ENCODE data around the gene S100A3.

- TF ChIP-seq CTCF (IDR thresholded peaks at IDR 0.05) (no peak), TCF12 (IDR thresholded peaks at IDR 0.05) (no peak), POLR2AphosphoS5 (IDR thresholded peaks at IDR 0.05; ENCODE audit: low read depth, low read length) (no peak), RAD21 (IDR thresholded peaks at IDR 0.05; ENCODE audit: low read length) (no peak), TAF1 (IDR thresholded peaks at IDR 0.05; ENCODE audit: borderline replicate concordance, low read depth, low read length) (no peak), YY1 (IDR thresholded peaks at IDR 0.05; ENCODE audit: low read depth) (no peak), EP300 (IDR thresholded peaks at IDR 0.05; ENCODE audit: borderline replicate concordance in 1 of 2, low read depth in 1 of 2, low read length in 1 of 2) (no peak), IRF3 (IDR thresholded peaks at IDR 0.05; ENCODE audit: low read depth, low read length) (no peak), FOSL2 (IDR thresholded peaks at IDR 0.05; ENCODE audit: borderline replicate concordance, low read depth) (no peak), EZH2phosphoT487 (IDR thresholded peaks at IDR 0.05; ENCODE audit: borderline replicate concordance, low read depth) (no peak)
- TF ChIP-seq, protein P1, sequence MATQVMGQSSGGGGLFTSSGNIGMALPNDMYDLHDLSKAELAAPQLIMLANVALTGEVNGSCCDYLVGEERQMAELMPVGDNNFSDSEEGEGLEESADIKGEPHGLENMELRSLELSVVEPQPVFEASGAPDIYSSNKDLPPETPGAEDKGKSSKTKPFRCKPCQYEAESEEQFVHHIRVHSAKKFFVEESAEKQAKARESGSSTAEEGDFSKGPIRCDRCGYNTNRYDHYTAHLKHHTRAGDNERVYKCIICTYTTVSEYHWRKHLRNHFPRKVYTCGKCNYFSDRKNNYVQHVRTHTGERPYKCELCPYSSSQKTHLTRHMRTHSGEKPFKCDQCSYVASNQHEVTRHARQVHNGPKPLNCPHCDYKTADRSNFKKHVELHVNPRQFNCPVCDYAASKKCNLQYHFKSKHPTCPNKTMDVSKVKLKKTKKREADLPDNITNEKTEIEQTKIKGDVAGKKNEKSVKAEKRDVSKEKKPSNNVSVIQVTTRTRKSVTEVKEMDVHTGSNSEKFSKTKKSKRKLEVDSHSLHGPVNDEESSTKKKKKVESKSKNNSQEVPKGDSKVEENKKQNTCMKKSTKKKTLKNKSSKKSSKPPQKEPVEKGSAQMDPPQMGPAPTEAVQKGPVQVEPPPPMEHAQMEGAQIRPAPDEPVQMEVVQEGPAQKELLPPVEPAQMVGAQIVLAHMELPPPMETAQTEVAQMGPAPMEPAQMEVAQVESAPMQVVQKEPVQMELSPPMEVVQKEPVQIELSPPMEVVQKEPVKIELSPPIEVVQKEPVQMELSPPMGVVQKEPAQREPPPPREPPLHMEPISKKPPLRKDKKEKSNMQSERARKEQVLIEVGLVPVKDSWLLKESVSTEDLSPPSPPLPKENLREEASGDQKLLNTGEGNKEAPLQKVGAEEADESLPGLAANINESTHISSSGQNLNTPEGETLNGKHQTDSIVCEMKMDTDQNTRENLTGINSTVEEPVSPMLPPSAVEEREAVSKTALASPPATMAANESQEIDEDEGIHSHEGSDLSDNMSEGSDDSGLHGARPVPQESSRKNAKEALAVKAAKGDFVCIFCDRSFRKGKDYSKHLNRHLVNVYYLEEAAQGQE (IDR thresholded peaks at IDR 0.05; ENCODE audit: low read depth, low read length), result no peak
- TF ChIP-seq, protein P2, sequence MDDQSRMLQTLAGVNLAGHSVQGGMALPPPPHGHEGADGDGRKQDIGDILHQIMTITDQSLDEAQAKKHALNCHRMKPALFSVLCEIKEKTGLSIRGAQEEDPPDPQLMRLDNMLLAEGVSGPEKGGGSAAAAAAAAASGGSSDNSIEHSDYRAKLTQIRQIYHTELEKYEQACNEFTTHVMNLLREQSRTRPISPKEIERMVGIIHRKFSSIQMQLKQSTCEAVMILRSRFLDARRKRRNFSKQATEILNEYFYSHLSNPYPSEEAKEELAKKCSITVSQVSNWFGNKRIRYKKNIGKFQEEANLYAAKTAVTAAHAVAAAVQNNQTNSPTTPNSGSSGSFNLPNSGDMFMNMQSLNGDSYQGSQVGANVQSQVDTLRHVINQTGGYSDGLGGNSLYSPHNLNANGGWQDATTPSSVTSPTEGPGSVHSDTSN (IDR thresholded peaks at IDR 0.05), result no peak
Observed at GRCh38 chr1:153573351-153573750, 24.3 kb upstream of the S100A3 start.
